ENCODE results near the gene FGFBP1. TPM values are rescaled to one million over a fixed set of nuclear protein-coding genes. Genes with fewer than 3 reads are reported as not detected.

Gene FGFBP1
- total RNA-seq, 1 experiment from 2014 or later = 0.05 TPM

Other genes with a start within 250 kb of the FGFBP1 start
- 0.13 and 0.43 TPM in 2 replicates for gene BST1, start 235.7 kb downstream of the FGFBP1 start, total RNA-seq (2014; rRNA removed; shearing (Covaris generic))
- gene CD38, start 160.4 kb downstream of the FGFBP1 start, total RNA-seq (2014; rRNA removed; shearing (Covaris generic)) = 0.06 and 0.23 TPM in 2 replicates
- gene FGFBP2, start 24.4 kb upstream of the FGFBP1 start, total RNA-seq (2014; rRNA removed; shearing (Covaris generic)) = not detected in 2 replicates
- gene PROM1, start 145.3 kb upstream of the FGFBP1 start, total RNA-seq (2014; rRNA removed; shearing (Covaris generic)) = not detected in 2 replicates